GM21723 (cell line): Measurements from ENCODE around the gene PTPRM.

Experiments used
- ATAC-seq: cut with Tn5 transposase; IDR thresholded peaks from one replicate; pipeline ENCODE4 v1.9.1; 2021; ENCODE audit warnings: mild to moderate bottlenecking, moderate library complexity; ENCODE audit not compliant: unreplicated experiment

Gene PTPRM

DNA sequence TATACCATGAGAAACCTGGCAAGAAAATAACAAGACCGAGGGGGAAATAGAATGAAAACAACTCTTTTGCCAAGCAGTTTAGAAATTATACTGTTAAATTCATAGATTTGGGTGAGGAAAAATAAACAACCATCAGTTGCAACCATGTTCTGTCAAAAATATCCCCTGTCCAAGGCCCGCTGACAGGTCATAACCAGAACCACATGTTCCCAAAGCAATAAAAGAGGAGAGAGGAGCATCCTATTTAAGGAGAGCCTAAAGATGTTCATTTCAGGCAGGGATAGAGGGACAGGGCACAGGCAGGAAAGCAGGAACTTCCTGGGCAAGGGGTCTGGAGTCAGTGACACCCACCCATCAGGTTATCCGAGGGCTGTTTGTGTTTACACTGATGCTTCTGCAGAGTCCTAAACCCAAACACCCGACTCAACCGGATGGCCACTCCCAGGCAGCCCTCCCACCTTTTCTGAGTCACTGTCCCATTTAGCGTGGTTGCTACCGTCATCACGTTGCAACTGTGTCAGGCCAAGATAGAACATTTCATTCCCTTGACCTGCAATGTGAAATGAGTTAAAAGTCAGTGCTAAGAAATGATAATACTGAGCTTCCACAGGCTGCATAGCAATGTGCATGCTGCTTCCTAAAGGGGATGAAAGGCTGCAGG lies 573.9 kb downstream of the PTPRM start:
- ATAC-seq, result no peak

GRCh38 chr18:8142131-8142711 lies 575.1 kb downstream of the PTPRM start:
- no peak for ATAC-seq

GRCh38 chr18:8142932-8143331 lies 575.8 kb downstream of the PTPRM start:
- no peak for ATAC-seq

GRCh38 chr18:8151181-8151580 lies 584.1 kb downstream of the PTPRM start:
- no peak for ATAC-seq

- ATAC-seq, result no peak
Measured at GRCh38 chr18:8153887-8154583, 586.9 kb downstream of the PTPRM start.

DNA sequence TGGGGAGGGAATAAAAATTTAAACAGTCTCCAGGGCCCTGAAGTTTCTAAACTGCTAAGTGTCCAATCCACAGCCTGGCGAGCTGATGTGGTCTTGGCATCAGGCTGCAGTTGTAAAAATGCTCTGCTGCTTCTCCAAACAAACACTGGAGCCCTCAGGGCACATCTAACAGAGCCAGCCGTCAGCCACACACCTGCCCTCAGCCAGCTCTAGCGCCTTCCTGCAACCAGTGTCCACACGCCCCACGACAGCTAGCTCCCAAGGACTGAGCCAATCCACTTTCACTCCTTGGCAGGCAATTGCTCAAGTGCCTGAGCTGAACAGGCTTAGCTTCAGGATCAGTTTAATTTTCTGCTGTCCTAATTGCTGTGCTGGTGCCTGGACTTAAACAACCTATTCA lies 595.7 kb downstream of the PTPRM start:
- ATAC-seq, result no peak

GRCh38 chr18:8163286-8163959 lies 596.3 kb downstream of the PTPRM start:
- no peak for ATAC-seq

DNA sequence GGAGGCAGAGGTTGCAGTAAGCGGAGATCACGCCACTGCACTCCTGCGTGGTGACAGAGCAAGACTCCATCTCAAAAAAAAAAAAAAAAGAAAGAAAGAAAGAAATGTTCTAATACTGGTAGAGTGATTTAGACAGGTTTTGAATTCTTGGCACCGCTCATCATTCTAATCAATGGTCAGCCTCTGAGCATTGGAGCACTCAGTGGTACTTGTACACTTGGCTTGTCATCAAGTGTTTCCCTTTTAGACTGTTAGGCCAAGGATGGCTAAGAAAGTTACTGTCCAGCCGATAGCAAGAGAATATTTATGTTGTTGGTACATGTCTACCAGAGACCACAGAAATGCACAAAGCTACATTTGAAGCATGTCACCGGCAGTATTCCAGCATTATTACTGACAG lies 598.0 kb downstream of the PTPRM start:
- ATAC-seq, result no peak

DNA sequence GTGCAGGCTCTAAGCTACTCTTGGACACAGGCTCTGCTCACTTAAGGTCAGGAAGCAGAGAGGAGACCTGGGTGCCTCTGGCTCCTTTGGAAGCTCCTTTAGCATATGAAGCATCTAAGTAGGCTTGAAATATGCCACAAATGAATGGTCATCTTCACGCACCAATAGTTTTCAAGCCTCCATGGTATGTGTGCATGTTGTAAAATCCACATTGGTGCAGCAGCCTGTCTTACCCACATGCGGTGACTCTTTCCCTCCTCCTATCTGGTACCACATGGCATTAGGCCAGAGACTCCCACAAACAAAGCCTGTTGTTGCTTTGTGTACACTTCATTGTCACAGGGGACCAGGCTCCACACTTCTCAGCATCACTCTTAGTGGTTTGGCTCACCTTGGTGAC lies 599.9 kb downstream of the PTPRM start:
- no peak for ATAC-seq

- ATAC-seq, result no peak
Measured at GRCh38 chr18:8167673-8168072, 600.6 kb downstream of the PTPRM start.

DNA sequence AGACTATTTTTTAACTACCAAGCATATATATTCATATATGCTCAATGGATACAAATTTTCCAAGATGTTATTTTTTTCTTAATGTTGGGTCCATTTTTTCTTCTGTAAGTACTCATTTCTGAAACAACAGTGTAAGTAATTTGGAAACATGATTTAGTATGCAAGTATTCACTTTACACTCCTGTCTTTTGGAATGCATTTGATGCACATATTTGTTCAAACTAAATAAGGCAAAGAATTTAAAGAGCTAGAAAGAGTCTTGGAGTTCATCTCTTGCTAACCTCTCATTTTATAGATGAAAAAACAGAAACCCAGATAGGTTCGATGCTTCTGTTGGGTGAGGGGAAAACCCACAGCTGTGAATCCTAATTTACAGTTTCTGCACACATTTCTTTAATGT lies 602.6 kb downstream of the PTPRM start:
- ATAC-seq, result no peak

DNA sequence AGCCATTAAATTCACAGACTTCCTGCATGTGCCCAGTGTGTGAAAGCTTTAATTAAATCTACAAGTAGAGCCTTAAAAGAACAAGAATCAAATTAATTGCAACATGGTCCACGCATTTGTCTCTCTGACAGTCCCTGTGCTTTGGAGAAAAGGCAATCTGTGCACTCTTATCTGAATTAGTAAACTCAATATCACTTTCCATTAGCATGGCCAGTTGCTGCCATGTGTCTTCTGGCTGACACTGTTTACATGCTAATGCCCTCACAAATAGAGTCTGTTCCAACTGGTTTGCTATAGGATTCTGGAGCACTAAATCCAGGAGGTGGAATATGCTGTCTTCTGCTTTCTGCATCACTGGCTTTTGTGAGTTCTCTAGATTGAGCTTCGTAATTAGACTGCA lies 607.7 kb downstream of the PTPRM start:
- ATAC-seq, result no peak

- ATAC-seq, result no peak
Measured at GRCh38 chr18:8175501-8176061, 608.5 kb downstream of the PTPRM start.

DNA sequence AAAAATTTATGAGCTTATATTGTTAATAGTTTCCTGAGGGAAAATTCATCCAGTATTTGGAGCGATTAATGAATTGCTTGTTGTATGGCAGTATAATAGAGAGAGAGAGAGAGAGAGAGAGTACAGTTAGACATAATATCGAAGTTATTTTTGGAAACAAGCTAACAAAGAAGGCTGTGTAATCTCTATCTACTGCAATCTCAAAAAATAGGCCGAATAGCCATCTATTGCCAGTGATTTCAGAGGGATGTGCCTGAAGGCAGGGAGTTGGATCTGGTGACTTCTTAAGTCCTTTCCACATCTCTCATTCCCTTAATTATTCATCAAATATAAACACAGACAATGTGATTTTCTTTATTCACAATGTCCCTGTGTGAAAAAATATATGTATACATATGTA lies 609.0 kb downstream of the PTPRM start:
- no peak for ATAC-seq

GRCh38 chr18:8176554-8176953 lies 609.4 kb downstream of the PTPRM start:
- ATAC-seq, result no peak

DNA sequence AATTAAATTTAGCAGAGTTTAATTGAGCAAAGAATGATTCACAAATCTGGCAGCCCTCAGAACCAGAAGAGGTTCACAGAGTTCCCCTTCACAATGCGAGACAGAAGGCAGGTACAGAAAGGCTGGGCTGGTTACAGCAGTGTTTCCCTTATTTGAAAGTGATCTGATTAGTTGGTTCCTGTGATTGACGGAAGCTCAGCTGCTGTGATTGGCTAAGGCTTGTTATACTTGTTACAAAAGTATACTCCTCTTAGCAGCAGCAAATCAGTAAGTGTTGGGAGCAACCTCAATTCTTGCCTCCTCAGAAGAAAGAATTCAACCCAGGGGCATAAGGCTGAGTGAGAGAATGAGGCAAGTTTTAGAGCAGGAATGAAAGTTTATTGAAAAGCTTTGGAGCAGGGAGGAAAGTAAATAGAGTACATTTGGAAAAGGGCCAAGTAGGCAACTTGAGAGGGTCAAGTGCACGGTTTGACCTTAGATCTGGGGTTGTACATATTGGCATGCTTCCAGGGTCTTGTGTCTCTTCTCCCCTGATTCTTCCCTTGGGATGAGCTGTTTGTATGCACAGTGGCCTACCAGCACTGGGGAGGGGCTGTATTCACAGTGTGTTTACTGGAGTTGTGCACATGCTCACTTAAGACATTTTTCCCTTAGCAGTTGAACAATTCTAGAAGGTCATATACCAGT lies 610.4 kb downstream of the PTPRM start:
- no peak for ATAC-seq

- ATAC-seq, result no peak
Measured at GRCh38 chr18:8186413-8186812, 619.3 kb downstream of the PTPRM start.

GRCh38 chr18:8188184-8188583 lies 621.1 kb downstream of the PTPRM start:
- no peak for ATAC-seq

- ATAC-seq, result no peak
Measured at GRCh38 chr18:8190980-8191379, 623.9 kb downstream of the PTPRM start.

DNA sequence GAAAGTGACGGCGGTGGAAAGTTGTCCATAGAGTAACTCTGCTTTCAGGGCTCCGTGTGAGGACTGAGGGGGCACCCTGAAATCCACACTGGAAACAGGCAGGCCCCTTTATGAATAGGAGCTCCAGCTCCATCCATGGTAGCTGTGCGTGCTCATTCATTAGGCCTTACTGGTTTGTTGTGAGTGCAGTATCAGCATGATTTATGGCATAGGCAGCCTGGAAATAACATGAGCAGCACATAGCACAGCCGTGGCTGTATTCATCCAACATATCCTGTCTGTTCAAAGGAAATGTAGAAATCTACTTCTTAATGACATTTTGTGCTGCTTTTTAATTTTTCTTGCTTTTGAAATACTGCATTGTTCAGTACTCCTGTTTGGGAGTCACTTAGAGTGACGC lies 627.3 kb downstream of the PTPRM start:
- no peak for ATAC-seq

- no peak for ATAC-seq
Measured at GRCh38 chr18:8196238-8196637, 629.1 kb downstream of the PTPRM start.
